ENCODE data around the gene RELN.

The RELN gene

GRCh38 chr7:103446049-103446520 lies 543.4 kb downstream of the RELN start, which contains the start of gene SLC26A5:
TSS of gene SLC26A5 (minus strand) at chr7:103446207. CDS start at chr7:103421514, 24,693 bp downstream.
- peak; percentile 43 for DNase-seq

GRCh38 chr7:103445228-103446048 lies 544.0 kb downstream of the RELN start:
- peak; percentile 35 for DNase-seq

GRCh38 chr7:103439661-103440060 lies 549.8 kb downstream of the RELN start:
- no peak for DNase-seq

GRCh38 chr7:103437623-103438022 lies 551.8 kb downstream of the RELN start:
- DNase-seq = no peak

- no peak for DNase-seq
Observed at GRCh38 chr7:103432712-103433111, 556.7 kb downstream of the RELN start.

- no peak for DNase-seq
Observed at GRCh38 chr7:103425177-103425576, 564.3 kb downstream of the RELN start.

- peak; percentile 65 for DNase-seq
Observed at GRCh38 chr7:103423467-103424179, 565.8 kb downstream of the RELN start.

All from NCI-H82 (cell line).